GM12874 (cell line): ENCODE measurements around the gene TFF3.

Source experiments
- CTCF ChIP-seq: IDR thresholded peaks from 2 replicates; pipeline ENCODE4 v1.5.1; 2011; ENCODE audit warnings: low read depth, mild to moderate bottlenecking, control low read depth, low read length, moderate library complexity; ENCODE audit not compliant: insufficient read depth

The TFF3 gene

GRCh38 chr21:42319376-42319775 lies 4.2 kb upstream of the TFF3 start:
- no peak for TF ChIP-seq CTCF

GRCh38 chr21:42317826-42318746 lies 2.9 kb upstream of the TFF3 start:
- no peak for TF ChIP-seq CTCF

GRCh38 chr21:42317341-42317741 lies 2.1 kb upstream of the TFF3 start:
- TF ChIP-seq CTCF = no peak

GRCh38 chr21:42316891-42317290 lies 1.7 kb upstream of the TFF3 start:
- no peak for TF ChIP-seq CTCF

- TF ChIP-seq CTCF = no peak
Observed at GRCh38 chr21:42314616-42315295, 453 bp downstream of the TFF3 start.

- no peak for TF ChIP-seq CTCF
Observed at GRCh38 chr21:42313501-42313969, 1.7 kb downstream of the TFF3 start.

GRCh38 chr21:42312626-42313104 lies 2.5 kb downstream of the TFF3 start:
- TF ChIP-seq CTCF = no peak
